H9 (cell line): ENCODE results near the gene NKX3-2. TPM values are rescaled to one million over a fixed set of nuclear protein-coding genes. Genes with fewer than 3 reads are reported as not detected.

ENCODE experiments used
- DNase-seq: peaks from one replicate; pipeline ENCODE4 v3.0.0-alpha.2; 2017
- H2AFZ ChIP-seq: one replicate; pipeline ENCODE4 v1.6.1; 2013; ENCODE audit warnings: mild to moderate bottlenecking, low read length, control low read depth, moderate library complexity
- H2AK5ac ChIP-seq: 2 replicates; pipeline ENCODE4 v1.6.1; 2013; ENCODE audit warnings: low read length, control low read depth, mixed read lengths; ENCODE audit not compliant: insufficient read length
- H2BK120ac ChIP-seq: one replicate; pipeline ENCODE4 v1.6.1; 2013; ENCODE audit warnings: low read depth, mild to moderate bottlenecking, low read length, control low read depth, inconsistent platforms; ENCODE audit not compliant: poor library complexity, severe bottlenecking
- H2BK12ac ChIP-seq: 2 replicates; pipeline ENCODE4 v1.6.1; 2013; ENCODE audit warnings: low read length, control low read depth, mixed read lengths, low read depth; ENCODE audit not compliant: insufficient read length
- H2BK15ac ChIP-seq: 2 replicates; pipeline ENCODE4 v1.6.1; 2013; ENCODE audit warnings: low read depth, low read length, control low read depth
- H2BK20ac ChIP-seq: one replicate; pipeline ENCODE4 v1.6.1; 2013; ENCODE audit warnings: low read depth, mild to moderate bottlenecking, low read length, control low read depth, inconsistent platforms; ENCODE audit not compliant: poor library complexity, severe bottlenecking
- H2BK5ac ChIP-seq: 2 replicates; pipeline ENCODE4 v1.6.1; 2013; ENCODE audit warnings: low read length, control low read depth, mixed read lengths; ENCODE audit not compliant: insufficient read length
- H3K14ac ChIP-seq: 2 replicates; pipeline ENCODE4 v1.6.1; 2013; ENCODE audit warnings: low read length, control low read depth; ENCODE audit not compliant: insufficient read depth
- H3K18ac ChIP-seq: 2 replicates; pipeline ENCODE4 v1.6.1; 2013; ENCODE audit warnings: low read depth, mild to moderate bottlenecking, mixed read lengths, low read length, control low read depth; ENCODE audit not compliant: insufficient read length
- H3K23ac ChIP-seq: 2 replicates; pipeline ENCODE4 v1.6.1; 2013; ENCODE audit warnings: low read length, control low read depth, mixed read lengths, low read depth; ENCODE audit not compliant: insufficient read length
- H3K23me2 ChIP-seq: 2 replicates; pipeline ENCODE4 v1.6.1; 2013; ENCODE audit warnings: low read depth, mild to moderate bottlenecking, mixed read lengths, low read length, control low read depth; ENCODE audit not compliant: insufficient read length, poor library complexity, severe bottlenecking
- H3K27ac ChIP-seq: 2 replicates; pipeline ENCODE4 v1.5.1; 2013; ENCODE audit warnings: low read length, control low read depth, mixed read lengths, low read depth; ENCODE audit not compliant: insufficient read length
- H3K27me3 ChIP-seq: 2 replicates; pipeline ENCODE4 v1.6.1; 2013; ENCODE audit warnings: low read length, control low read depth, inconsistent platforms; ENCODE audit not compliant: insufficient read depth
- H3K4ac ChIP-seq: 2 replicates; pipeline ENCODE4 v1.6.1; 2013; ENCODE audit warnings: low read depth, mild to moderate bottlenecking, control low read depth, inconsistent platforms, low read length, moderate library complexity
- H3K4me1 ChIP-seq: 2 replicates; pipeline ENCODE4 v1.6.1; 2013; ENCODE audit warnings: low read length, control low read depth, inconsistent platforms; ENCODE audit not compliant: insufficient read depth
- H3K4me2 ChIP-seq: 2 replicates; pipeline ENCODE4 v1.6.1; 2013; ENCODE audit warnings: low read length, control low read depth, mixed read lengths; ENCODE audit not compliant: insufficient read length, insufficient read depth
- H3K56ac ChIP-seq: 2 replicates; pipeline ENCODE4 v1.6.1; 2013; ENCODE audit warnings: low read depth, mild to moderate bottlenecking, mixed read lengths, low read length, control low read depth; ENCODE audit not compliant: insufficient read length
- H3K79me1 ChIP-seq: 2 replicates; pipeline ENCODE4 v1.6.1; 2013; ENCODE audit warnings: low read depth, mild to moderate bottlenecking, moderate library complexity, low read length, control low read depth, inconsistent platforms; ENCODE audit not compliant: insufficient read depth, poor library complexity, severe bottlenecking
- H3K79me2 ChIP-seq: 2 replicates; pipeline ENCODE4 v1.6.1; 2013; ENCODE audit warnings: low read length, control low read depth, inconsistent platforms; ENCODE audit not compliant: insufficient read depth
- H3K9ac ChIP-seq: 2 replicates; pipeline ENCODE4 v1.6.1; 2013; ENCODE audit warnings: low read length, control low read depth, mixed read lengths; ENCODE audit not compliant: insufficient read length; ENCODE audit errors: extremely low read depth
- H3K9me3 ChIP-seq: one replicate; pipeline ENCODE4 v1.6.1; 2013; ENCODE audit warnings: low read depth, low read length, inconsistent platforms; ENCODE audit not compliant: control insufficient read depth
- H3T11ph ChIP-seq: one replicate; pipeline ENCODE4 v1.6.1; 2013; ENCODE audit warnings: mild to moderate bottlenecking, low read length, control low read depth, inconsistent platforms
- H4K20me1 ChIP-seq: one replicate; pipeline ENCODE4 v1.6.1; 2013; ENCODE audit not compliant: control insufficient read depth, insufficient read length, insufficient read depth
- H4K5ac ChIP-seq: 2 replicates; pipeline ENCODE4 v1.6.1; 2013; ENCODE audit warnings: low read depth, mild to moderate bottlenecking, mixed read lengths, low read length, control low read depth; ENCODE audit not compliant: insufficient read length
- H4K8ac ChIP-seq: replicated peaks from 2 replicates; pipeline ENCODE4 v1.6.1; 2013; ENCODE audit warnings: low read length, control low read depth, mixed read lengths, low read depth; ENCODE audit not compliant: insufficient read length
- H4K91ac ChIP-seq: 2 replicates; pipeline ENCODE4 v1.6.1; 2013; ENCODE audit warnings: low read depth, mild to moderate bottlenecking, moderate library complexity, mixed read lengths, low read length, control low read depth; ENCODE audit not compliant: insufficient read length
- H3K27ac Mint-ChIP-seq, 3 experiments: 2 replicates in 2 of 3; 3 replicates in 1 of 3; pipeline ENCODE4 v1.8.0; 2020 to 2021; ENCODE audit warnings: mixed read lengths in 3 of 3, mild to moderate bottlenecking in 1 of 3, moderate library complexity in 1 of 3
- H3K27me3 Mint-ChIP-seq: 2 replicates; pipeline ENCODE4 v1.8.0; 2021; ENCODE audit warnings: low read depth, mild to moderate bottlenecking, moderate library complexity, mixed read lengths
- H3K36me3 Mint-ChIP-seq, 3 experiments: 2 replicates in 2 of 3; 3 replicates in 1 of 3; pipeline ENCODE4 v1.8.0; 2020 to 2021; ENCODE audit warnings: low read depth in 3 of 3, mixed read lengths in 3 of 3; ENCODE audit not compliant: insufficient read depth in 1 of 3
- H3K4me1 Mint-ChIP-seq, 2 experiments: 2 replicates each; pipeline ENCODE4 v1.8.0; 2020; ENCODE audit warnings: mixed read lengths in 2 of 2
- H3K4me3 Mint-ChIP-seq, 2 experiments: 2 replicates in 1 of 2; 3 replicates in 1 of 2; pipeline ENCODE4 v1.8.0; 2020 to 2021; ENCODE audit warnings: mild to moderate bottlenecking in 2 of 2, mixed read lengths in 2 of 2, moderate library complexity in 1 of 2
- H3K9me3 Mint-ChIP-seq, 2 experiments: 2 replicates in 1 of 2; 3 replicates in 1 of 2; pipeline ENCODE4 v1.8.0; 2020; ENCODE audit warnings: mild to moderate bottlenecking in 2 of 2, mixed read lengths in 2 of 2, moderate library complexity in 1 of 2
- CTCF ChIP-seq: fragments of 200-600 bp; sonication (generic); conservative IDR thresholded peaks from 3 replicates; pipeline ENCODE4 v1.8.0; 2021; ENCODE audit warnings: antibody characterized with exemption, mild to moderate bottlenecking
- WGBS: extraction: QIAGEN DNeasy Blood & Tissue Kit; methylation state at CpG from one replicate; pipeline ENCODE4 v1.1.7; 2013; ENCODE audit warnings: missing lambda C conversion rate, low lambda C conversion rate, mixed read lengths; ENCODE audit not compliant: insufficient read length; ENCODE audit errors: extremely low coverage; 5-methylcytosine and 5-hydroxymethylcytosine counted together
- total RNA-seq: library from RNA; stranded (reverse); gene quantifications from 2 replicates; pipeline ENCODE4 v1.2.1, GENCODE V29; 2021

Gene NKX3-2
- total RNA-seq, 1 experiment from 2014 or later, result 1.9 TPM

GRCh38 chr4:13537011-13537831, 7.1 kb downstream of the NKX3-2 start:
- DNase-seq, result no peak
- Histone ChIP-seq H4K8ac (no peak overlapping the region), H3K18ac (no peak overlapping the region), H3K27me3 (peaks cover 99% of the 10 kb centered on the region), H2BK5ac (no peak overlapping the region), H3T11ph (no peak overlapping the region), H3K14ac (no peak overlapping the region; the same call in 1 of the 2 replicates), H4K20me1 (no peaks in the 10 kb centered on the region), H3K4ac (no peak overlapping the region), H4K5ac (no peak overlapping the region), H3K56ac (no peak overlapping the region), H3K27ac (no peak overlapping the region), H2BK12ac (no peak overlapping the region), H2AFZ (no peak overlapping the region), H3K23me2 (peaks cover 5% of the 10 kb centered on the region), H3K79me1 (no peaks in the 10 kb centered on the region), H3K4me1 (peaks cover 4% of the 10 kb centered on the region), H3K9me3 (no peaks in the 10 kb centered on the region), H2BK15ac (no peak overlapping the region), H3K23ac (no peak overlapping the region), H2BK120ac (no peak overlapping the region), H4K91ac (no peak overlapping the region), H2AK5ac (no peak overlapping the region), H3K4me2 (no peak overlapping the region), H3K9ac (no peak overlapping the region), H3K79me2 (no peaks in the 10 kb centered on the region), H2BK20ac (no peak overlapping the region)
- Mint-ChIP-seq H3K27me3 (peaks cover 100% of the 10 kb centered on the region), H3K36me3 (no peaks in the 10 kb centered on the region), H3K27ac (no peak overlapping the region), H3K9me3 (peaks cover 3% of the 10 kb centered on the region in 2 experiments), H3K4me3 (no peak overlapping the region), H3K4me1 (peaks cover 35 to 48% of the 10 kb centered on the region in 2 experiments)
- no peak for TF ChIP-seq CTCF
- WGBS, result no CpG with 5 or more reads among the region's 34 CpGs
